VCaP (cell line): ENCODE results near the gene PRSS1.

Experiments used
- H3K27ac ChIP-seq: fragments of 450-650 bp; 2 replicates; pipeline ENCODE4 v1.5.1; 2017
- CTCF ChIP-seq: fragments of 450-650 bp; conservative IDR thresholded peaks from 2 replicates; pipeline ENCODE4 v1.5.1; 2017; ENCODE audit warnings: mild to moderate bottlenecking, moderate library complexity

PRSS1 gene

DNA sequence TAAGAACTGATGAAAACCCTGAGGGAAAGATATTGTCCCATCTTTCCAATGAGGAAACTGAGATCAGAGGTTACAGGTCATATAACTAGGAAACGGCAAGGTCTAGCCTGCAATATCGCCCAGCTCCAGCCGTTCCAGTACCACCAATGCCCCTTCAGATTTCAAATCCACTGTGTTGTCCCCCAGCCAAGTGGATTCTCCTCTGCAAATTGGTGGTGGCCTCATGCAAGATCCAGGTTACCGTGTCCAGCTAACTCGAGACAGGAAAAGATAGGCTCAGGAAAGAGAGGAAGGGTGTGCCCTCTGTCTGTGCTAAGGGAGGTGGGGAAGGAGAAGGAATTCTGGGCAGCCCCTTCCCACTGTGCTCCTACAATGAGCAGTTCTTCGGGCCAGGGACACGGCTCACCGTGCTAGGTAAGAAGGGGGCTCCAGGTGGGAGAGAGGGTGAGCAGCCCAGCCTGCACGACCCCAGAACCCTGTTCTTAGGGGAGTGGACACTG, 46.8 kb downstream of the PRSS1 start:
- no peak for TF ChIP-seq CTCF
- no peak overlapping the region for H3K27ac ChIP-seq

DNA sequence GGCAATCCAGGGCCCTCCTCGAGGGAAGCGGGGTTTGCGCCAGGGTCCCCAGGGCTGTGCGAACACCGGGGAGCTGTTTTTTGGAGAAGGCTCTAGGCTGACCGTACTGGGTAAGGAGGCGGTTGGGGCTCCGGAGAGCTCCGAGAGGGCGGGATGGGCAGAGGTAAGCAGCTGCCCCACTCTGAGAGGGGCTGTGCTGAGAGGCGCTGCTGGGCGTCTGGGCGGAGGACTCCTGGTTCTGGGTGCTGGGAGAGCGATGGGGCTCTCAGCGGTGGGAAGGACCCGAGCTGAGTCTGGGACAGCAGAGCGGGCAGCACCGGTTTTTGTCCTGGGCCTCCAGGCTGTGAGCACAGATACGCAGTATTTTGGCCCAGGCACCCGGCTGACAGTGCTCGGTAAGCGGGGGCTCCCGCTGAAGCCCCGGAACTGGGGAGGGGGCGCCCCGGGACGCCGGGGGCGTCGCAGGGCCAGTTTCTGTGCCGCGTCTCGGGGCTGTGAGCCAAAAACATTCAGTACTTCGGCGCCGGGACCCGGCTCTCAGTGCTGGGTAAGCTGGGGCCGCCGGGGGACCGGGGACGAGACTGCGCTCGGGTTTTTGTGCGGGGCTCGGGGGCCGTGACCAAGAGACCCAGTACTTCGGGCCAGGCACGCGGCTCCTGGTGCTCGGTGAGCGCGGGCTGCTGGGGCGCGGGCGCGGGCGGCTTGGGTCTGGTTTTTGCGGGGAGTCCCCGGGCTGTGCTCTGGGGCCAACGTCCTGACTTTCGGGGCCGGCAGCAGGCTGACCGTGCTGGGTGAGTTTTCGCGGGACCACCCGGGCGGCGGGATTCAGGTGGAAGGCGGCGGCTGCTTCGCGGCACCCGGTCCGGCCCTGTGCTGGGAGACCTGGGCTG, 47.5 kb downstream of the PRSS1 start:
- no peak overlapping the region; the same call in 1 of the 2 replicates for H3K27ac ChIP-seq
- TF ChIP-seq CTCF, result no peak

- no peak overlapping the region; the same call in 1 of the 2 replicates for H3K27ac ChIP-seq
Observed at GRCh38 chr7:142797391-142798377, 48.4 kb downstream of the PRSS1 start.

GRCh38 chr7:142798451-142799436, 49.5 kb downstream of the PRSS1 start:
- no peak for TF ChIP-seq CTCF
- H3K27ac ChIP-seq, result no peak overlapping the region

More at GRCh38 chr7:142797391-142798377, 48.4 kb downstream of the PRSS1 start:
- no peak for TF ChIP-seq CTCF

- H3K27ac ChIP-seq, result no peak overlapping the region
- TF ChIP-seq CTCF, result no peak
Observed at GRCh38 chr7:142799437-142799835, 50.2 kb downstream of the PRSS1 start.

GRCh38 chr7:142800088-142800487, 50.8 kb downstream of the PRSS1 start:
- no peak for TF ChIP-seq CTCF
- no peak overlapping the region for H3K27ac ChIP-seq
